Stimulated activated CD4-positive, alpha-beta T cell treated with anti-CD3 and anti-CD28 coated beads, Interleukin-1b, Interleukin-23, amount 100 ng/mL, for 4 hours (primary cell): Measurements from ENCODE around the gene TEX48.

Experiments used
- DNase-seq, 2 donors: peaks; one replicate each; pipeline ENCODE4 v3.0.0-alpha.2; 2020; ENCODE audit warnings: low read depth in 2 of 2

The TEX48 gene

GRCh38 chr9:114666851-114667250 is 15.1 kb downstream of the TEX48 start:
- DNase-seq, result no peak

DNA sequence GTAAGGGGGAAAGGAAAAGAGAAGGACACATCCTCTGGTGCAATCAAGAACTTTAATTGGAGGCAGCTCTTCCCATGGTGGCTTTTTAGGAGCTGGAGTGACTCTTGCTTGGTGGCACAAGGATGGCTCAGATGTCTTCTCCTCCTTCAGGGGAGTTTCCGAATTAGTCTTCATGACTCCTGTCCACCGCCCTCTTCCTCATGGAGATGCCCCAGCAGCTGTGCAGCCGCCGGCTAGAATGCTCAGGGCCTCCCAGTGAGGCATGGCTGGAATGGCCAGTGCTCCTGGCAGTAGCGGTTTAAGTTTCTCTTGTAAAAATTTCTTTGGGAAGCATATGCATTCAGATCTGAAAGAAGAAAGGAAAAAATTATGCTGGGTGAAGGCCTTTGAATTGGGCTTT is 15.6 kb downstream of the TEX48 start:
- DNase-seq, result no peak

DNA sequence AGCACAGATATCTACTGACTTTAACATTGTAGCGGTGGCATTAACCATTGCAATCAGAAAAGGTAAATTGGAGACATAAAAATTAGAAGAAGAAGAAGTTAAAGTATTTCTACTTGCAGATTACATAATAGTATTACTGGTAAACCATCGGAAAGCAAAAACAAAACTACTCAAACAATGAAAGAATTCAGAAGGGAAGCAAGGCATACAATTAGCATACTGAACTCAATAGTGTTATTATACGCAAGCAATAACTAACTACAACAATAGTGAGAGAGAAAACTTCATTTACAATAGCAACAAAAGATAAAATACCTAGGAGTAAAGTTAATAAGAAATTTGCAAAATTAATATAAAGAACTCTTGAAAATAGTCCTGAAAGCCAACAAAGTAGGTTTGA is 17.8 kb downstream of the TEX48 start:
- no peak for DNase-seq

DNA sequence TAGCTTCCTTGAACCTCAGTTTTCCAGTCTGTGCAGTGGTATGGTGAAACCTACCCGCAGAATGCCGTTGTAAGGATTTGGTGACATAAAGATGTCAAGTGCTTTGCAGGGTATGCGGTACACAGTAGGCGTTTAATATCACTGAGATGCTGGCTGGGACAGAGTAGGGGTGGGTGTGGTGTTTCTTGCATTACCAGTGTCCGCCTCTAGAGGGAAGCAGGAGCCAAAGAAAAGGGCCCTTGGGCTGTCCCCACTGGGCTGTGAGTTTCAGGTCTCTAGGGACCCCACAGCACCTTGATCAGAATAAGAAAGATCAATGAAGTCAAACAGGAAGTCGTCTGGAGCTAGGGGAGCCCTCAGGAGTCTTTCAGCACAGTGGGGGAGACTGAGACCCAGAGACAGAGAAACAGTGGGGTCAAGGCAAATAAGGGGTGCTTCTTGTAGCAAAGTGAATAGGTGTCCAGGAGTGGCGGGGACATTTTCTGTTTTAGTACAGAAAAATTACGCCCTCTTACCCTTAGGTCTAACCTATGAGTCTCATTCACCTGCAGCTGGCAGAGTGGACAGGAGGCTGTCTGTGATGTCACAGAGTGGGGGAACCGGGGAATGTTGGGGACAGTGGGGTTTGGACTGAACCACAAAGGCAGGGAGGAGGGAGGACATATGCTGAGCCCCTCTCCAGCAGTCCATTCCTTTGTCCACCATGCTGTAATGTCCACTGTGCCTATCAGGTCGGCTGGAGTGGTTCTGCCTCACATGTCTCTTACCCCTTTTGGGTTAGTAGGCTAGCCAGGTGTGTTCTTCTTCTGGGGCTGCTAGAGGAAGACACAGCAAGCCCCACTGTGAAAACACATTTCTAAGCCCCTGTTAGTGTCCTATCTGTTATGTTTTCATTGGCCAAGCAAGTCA is 19.7 kb downstream of the TEX48 start:
- DNase-seq, result peak; percentile 37 to 71

DNA sequence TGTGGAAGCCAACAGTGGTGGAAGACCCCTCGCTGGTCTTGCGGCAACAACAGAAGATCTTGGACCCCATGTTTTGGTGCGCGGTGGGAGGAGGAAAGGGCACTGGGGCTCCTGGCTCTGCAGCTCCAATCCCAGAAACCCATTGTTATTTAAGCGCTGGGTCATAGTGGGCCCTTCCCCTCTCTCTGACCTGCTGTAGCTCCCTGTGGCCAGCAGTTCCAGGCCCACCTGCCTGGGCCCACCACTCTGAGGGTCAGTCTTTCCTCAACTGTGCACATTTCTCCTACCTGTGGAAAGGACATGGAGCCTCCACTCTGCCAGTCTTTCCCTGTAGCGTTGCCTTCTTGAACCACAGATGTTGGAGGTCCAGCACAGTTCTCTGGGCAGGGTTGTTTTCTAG is 24.3 kb downstream of the TEX48 start, which contains the start of gene TEX53:
TEX53 (minus strand) TSS at position 101 of the 400 bp plus-strand sequence; CDS start at position 70, 31 bp downstream.
- DNase-seq, result no peak

- DNase-seq, result no peak
These were observed 25.7 kb downstream of the TEX48 start for GRCh38 chr9:114656301-114656700.

- no peak for DNase-seq
These were observed 26.3 kb downstream of the TEX48 start for GRCh38 chr9:114655689-114656088.

- peak; percentile 59 to 80 for DNase-seq
These were observed 28.3 kb downstream of the TEX48 start for GRCh38 chr9:114653556-114654159.

DNA sequence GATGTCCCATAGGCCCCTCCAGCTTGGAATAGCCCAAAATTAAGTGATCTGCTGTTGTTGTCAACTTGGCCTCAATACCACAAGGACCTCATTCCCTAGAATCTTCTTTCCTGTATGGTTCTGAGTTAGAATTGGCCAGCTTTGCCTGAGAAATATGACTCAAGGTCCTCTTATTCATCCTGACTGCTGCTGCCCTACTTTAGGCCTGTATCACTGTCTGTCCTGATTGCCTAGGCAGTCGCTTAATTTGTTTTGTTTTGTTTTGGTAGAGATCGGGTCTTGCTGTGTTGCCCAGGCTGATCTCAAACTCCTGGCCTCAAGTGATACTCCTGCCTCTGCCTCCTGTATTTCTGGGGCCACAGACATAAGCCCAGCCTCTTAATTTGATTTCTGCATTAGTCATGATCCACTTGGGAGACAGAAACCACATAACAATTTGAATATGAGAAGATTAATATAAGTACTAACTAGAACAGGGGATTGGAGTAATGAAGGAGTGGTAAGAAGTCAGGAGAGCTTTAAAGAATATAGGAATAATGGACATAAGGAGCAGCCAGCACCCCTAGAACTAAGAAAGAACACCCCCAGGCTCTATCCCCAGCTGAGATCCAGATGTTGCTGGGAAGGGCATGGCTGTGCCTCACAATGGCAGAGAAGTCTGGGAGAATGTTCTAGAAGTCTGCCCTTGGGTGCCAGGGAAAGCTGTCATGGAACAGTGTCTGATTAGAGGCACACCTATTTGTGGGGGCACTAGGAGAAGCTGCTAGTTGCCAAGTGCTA is 29.0 kb downstream of the TEX48 start:
- no peak for DNase-seq

DNA sequence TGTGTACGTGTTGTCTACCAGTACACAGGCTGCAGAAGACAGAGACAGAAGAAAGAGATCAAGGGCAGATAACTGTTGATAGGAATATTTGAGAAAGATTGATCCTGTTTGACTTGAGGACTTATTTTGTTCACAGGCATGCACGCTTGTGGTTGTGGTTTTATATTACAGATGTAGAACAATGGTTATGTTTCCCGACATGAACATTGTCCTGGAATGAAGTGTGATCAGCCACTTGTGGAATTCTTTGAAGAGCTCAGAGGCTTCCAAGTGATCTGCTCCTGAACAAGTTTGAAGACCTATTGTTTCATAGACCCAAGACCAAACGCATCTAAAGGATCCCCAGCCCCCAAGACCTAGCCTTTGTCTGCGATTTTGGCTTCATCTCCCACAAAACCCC is 38.1 kb downstream of the TEX48 start:
- no peak for DNase-seq

DNA sequence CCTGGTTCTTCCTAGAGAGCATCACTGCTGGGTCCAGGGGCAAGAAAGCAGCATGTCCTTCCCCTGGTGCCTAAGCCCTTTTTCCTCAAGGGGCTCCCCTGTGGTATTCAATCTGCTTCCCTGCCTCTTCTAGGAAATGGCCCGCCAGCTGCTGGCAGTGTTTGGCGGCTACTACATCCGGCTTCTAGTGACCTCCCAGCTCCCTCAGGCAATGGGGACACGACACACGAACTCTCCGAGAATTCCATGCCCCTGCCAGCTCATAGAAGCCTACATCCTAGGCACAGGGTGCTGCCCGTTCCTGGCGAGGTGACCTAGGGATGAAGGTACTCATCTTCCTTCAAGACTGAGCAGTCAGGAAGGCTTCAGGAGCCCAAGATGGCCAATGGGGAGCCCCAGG is 39.0 kb downstream of the TEX48 start:
- DNase-seq, result no peak

DNA sequence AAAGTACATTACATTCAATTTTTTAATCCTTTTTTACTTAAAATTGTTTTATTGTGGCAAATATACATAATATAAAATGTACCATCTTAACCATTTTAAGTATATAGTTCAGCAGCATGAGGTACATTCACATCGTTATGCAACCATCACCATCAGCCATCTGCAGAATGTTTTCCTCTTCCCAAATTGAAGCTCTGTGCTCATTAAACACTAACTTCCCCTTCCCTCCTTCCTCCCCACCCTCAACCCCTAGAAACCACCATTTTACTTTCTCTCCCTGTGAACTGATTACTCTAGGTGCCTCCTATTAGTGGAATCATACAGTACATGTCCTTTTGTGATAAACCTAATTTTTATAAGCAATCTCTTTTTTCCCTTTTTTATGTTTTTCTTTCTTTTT is 40.0 kb downstream of the TEX48 start:
- no peak for DNase-seq

DNA sequence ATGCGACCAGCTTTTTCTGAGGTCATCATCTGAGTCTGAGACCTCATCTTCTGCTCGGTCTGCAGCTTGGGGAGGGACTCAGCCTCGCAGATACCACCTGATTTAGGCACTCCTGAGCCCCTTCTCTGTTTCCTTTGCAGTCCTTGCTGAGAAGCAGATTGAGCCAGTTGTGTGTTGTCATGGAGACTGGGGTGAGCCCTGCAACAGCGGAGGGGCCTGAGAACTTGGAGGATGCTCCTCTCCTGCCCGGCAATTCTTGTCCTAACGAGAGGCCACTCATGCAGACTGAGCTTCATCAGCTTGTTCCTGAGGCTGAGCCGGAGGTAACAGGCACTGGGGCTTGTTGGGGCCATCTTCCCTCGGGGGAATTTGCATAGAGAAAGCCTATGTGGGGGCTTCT is 43.6 kb downstream of the TEX48 start:
- DNase-seq, result no peak

DNA sequence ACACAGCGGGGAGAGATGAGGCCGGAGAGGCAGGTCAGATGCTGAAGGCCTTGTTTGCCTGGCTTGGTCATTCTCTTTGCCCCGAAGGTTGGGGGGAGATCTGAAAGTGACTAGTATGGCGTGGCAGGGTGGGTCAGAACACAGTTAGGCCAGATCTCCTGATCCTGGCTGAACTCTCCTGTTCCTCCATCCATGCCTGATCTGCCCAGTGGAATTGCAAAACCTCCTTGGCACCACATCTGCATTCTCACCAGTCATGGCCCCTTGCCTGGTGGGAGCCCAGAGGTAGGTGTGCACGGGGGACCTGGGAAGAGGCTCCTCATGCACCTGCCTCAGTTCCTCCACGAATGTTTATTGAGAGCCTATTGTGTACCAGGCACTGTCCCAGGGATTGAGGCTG is 47.6 kb downstream of the TEX48 start:
- no peak for DNase-seq

- no peak for DNase-seq
These were observed 48.4 kb downstream of the TEX48 start for GRCh38 chr9:114633438-114634089.

- no peak for DNase-seq
These were observed 50.8 kb downstream of the TEX48 start for GRCh38 chr9:114631166-114631565.

- no peak for DNase-seq
These were observed 52.4 kb downstream of the TEX48 start for GRCh38 chr9:114629563-114630090.

- DNase-seq, result no peak
These were observed 54.4 kb downstream of the TEX48 start for GRCh38 chr9:114627553-114627952.

DNA sequence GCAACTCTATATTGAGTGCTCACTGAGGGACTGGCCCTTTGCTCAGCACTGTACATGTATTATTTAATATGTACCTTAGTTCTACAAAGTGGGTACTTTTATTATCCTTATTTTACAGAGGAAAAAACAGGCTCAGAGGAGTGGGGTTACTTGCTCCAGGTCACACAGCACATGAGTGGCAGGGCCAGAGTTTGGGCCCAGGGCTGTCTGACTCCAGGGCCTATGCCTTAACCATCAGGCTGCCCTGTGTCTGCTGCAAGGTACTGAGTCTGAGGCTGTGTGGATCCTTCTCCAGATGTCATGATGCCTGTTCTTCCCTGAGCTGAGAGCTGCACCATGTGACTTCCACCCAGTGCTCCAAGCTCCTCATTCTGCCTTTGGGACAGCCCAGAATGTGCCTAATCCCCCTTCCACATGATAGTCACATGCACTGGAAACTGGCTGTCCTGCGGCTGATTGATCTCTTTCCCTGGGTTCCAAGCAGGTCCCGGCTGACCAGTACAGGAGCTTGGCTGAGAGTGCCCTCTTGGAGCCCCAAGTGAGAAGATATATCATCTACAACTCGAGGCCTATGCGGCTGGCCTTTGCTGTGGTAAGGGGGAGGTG is 55.5 kb downstream of the TEX48 start:
- no peak for DNase-seq

DNA sequence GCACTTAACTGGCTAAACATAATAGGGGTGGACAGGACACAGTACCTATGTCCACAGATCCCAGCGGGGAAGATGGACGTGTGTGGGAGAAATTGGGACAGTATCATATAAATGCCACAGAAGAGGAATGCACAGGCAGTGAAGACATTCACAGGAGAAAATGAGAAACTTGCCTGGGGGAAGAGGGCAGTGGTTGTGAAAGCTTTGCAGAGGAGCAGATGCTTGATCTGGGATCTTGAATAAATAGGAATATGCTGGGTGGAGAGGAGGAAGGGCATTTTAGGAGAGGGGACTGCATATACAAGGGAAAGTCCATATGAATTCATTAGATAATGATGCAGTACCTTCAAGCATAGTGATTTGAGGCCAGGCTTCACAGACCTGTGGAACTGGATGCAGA is 57.3 kb downstream of the TEX48 start:
- no peak for DNase-seq

GRCh38 chr9:114621975-114622609 is 59.9 kb downstream of the TEX48 start:
- no peak for DNase-seq
